Measurements from ENCODE around the gene DCLRE1B.
A peak's percentile ranks its signal among the peaks of the same experiment; 100 is the strongest.
"Not testable (repeated sequence)": the region's sequence is repeated elsewhere in the genome, so short reads cannot be mapped to it uniquely, and the experiment has no call there.

DCLRE1B gene

DNA sequence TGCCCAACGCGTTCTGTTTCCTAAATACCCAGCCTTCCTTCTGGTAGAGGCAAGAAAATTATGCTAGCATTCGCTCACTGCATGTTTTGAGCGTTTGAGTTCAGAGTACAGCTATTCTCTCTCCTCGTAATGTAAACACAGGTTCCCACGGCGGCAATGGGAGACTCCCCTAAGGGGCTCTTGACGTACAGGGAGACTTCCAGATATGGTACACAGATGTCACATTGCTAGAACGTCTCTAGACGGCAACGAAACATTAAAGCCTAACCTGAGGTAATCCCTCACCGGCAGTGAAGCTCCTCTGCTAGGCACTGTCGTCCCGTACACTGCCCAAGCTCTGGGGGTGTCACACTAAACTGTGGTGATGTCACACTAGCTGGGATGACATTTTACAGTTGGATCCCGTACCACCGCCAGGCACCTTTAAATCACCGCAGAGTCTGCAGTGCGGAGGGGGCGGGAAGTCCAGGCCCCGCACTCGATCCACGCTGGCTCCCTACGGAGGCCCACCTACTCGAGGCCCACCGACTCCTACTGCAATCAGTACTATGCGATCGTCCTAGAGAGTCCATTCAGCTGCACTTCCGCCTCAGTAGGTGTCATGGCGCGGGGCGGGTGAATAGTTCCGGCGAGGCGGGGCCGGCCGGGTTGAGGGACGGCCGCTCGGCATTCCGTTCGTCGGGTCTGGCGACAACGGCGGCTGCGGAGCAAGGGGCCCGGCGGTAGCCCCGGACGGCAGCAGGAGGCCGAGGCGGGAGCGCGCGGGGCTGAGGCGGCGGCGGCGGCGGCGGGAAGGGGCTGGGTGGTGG lies 24.0 kb downstream of the DCLRE1B start, which contains the start of gene HIPK1:
Gene HIPK1 (plus strand): TSS at position 384 of the 809 bp plus-strand sequence.
- DNase-seq = peak; percentile 92 to 94

GRCh38 chr1:113929750-113930498 lies 24.8 kb downstream of the DCLRE1B start:
- peak; percentile 87 to 88 for DNase-seq

- DNase-seq = peak; percentile 92 to 94
Measured at GRCh38 chr1:113930499-113931161, 25.5 kb downstream of the DCLRE1B start.

DNA sequence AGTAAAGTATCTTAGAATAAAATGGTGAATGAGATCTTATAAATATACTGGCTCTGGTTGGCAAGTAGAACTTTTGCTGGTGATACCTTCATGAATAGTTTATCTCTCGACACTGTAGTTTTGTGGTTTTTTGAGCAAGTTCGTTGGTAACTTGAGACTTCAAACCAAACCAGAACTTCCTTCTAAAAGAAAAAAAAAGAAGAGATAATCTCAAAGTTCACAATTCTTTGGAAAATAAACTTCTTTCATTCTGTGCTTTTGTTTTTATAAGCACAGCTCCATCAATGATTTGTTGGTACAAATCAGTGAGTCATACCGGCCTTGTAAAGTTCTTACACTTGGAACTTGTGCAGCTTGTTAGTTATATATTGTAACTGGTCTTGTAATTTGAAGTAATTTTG lies 26.3 kb downstream of the DCLRE1B start:
- peak; percentile 32 to 88 for DNase-seq

DNA sequence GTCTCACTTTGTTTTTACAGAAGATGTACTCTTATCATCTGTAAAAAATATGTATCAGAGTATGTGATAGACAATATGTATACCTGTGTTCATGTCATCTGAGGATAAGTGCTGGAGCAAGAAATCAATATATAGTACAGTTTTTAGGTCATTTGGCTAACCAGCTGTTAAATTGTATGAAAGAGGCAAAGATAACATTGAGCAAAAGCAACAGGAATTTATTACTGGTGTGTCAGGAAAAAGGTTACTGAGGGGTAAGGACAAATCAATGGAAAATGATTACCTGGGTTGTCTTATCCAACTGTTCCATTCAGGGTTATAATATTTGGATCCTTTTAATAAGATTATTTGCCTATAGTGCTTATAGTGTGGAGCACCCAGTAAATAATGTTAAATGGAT lies 28.9 kb downstream of the DCLRE1B start:
- no peak for DNase-seq

- no peak for DNase-seq
Measured at GRCh38 chr1:113934511-113935055, 29.5 kb downstream of the DCLRE1B start.

GRCh38 chr1:113935176-113935575 lies 30.1 kb downstream of the DCLRE1B start:
- no peak for DNase-seq

- no peak for DNase-seq
Measured at GRCh38 chr1:113935970-113936369, 30.8 kb downstream of the DCLRE1B start.

GRCh38 chr1:113937146-113937545 lies 32.0 kb downstream of the DCLRE1B start:
- DNase-seq = no peak

DNA sequence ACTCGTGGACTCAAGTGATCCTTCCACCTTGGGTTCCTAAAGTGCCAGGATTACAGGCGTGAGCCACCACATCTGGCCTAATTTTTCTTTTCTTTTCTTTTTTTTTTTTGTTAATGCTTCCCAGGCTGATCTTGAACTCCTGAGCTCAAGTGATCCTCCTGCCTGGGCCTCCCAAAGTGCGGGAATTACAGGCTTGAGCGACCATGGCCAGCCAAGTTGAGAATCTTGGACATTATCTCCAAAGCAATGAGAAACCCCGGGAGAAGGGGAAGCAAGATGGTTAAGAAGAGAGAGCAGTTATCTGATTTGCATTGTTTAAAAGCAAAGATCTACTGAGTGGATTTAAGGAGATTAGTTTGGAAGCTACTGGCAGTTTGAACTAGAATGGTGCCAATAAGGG lies 33.1 kb downstream of the DCLRE1B start:
- no peak for DNase-seq

GRCh38 chr1:113940365-113941244 lies 35.5 kb downstream of the DCLRE1B start:
- DNase-seq = peak; percentile 58 to 72

- DNase-seq = no peak
Measured at GRCh38 chr1:113941245-113941559, 36.1 kb downstream of the DCLRE1B start.

DNA sequence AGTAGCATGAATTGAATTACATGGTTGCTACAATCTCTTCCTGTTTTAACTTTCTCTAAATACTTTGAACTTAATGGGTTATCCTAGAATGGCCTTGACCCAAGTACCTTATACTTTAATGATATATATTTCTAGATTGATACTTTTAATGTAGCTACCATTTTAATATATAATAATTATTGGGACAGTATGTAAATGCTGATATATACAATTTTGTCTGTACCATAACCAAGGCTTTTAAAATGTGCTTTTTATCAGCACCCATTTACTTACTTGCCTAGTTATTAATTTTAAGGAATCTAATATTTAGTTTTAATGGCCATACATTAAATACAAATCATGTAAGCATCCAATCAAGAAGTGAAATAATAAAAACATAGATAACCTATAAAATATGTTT lies 37.4 kb downstream of the DCLRE1B start:
- DNase-seq = no peak

- DNase-seq = no peak
Measured at GRCh38 chr1:113943028-113943811, 38.1 kb downstream of the DCLRE1B start.

DNA sequence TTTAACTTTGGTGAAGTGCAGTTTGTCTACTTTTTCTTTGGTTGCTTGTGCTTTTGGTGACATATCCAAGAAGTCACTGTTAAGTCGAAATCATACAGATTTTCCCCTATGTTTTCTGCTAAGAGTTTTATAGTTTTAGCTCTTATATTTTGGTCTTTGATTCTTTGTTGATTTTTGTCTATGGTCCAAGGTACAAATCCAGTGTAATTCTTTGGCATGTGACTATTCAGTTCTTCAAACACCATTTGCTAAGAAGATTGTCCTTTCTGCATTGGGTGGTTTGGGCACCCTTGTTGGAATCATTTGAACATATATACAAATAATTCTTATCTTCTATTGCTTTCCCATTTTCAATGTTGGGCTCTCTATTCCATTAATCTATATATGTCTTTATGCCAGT lies 40.2 kb downstream of the DCLRE1B start:
- no peak for DNase-seq

- DNase-seq = no peak
Measured at GRCh38 chr1:113946112-113946511, 41.0 kb downstream of the DCLRE1B start.

GRCh38 chr1:113946678-113947387 lies 41.7 kb downstream of the DCLRE1B start:
- DNase-seq = no peak

GRCh38 chr1:113947388-113948107 lies 42.4 kb downstream of the DCLRE1B start:
- peak in 1 of 2 donors; percentile 56 for DNase-seq

DNA sequence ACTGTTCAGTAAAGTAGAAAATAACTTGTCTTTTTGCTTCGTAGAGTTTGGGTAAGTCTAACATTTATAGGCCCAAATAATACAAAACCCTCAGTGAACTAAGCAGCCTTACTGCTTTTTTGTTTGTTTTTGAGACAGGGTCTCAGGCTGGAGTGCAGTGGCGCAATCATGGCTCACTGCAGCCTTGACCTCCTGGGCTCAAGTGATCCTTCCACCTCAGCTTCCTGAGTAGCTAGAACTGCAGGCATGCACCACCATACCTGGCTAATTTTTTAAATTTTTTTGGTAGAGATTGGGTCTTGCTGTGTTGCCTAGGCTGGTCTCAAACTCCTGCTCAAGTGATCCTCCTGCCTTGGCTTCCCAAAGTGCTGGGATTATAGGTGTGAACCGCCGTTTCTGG lies 43.0 kb downstream of the DCLRE1B start:
- not testable (repeated sequence) for DNase-seq

DNA sequence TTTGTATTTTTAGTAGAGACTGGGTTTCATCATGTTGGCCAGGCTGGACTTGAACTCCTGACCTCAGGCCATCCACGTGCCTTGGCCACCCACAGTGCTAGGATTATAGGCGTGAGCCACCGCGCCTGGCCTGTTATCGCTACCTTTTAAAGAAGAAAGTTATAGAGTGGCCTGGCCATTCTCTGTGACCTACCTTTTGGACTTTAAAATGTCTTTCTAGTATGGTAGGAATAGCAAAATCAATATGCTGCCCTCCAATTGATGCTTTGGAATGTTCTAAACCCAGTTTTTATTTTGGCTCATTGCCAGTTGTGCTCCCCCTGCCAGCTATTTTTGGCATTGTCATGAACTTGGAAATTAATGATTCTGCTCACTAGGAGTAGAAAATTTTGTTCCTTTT lies 43.9 kb downstream of the DCLRE1B start:
- DNase-seq = no peak

Data from CD4-positive, alpha-beta T cell treated with Interleukin-4 for 1 hour (primary cell).